Measurements from ENCODE around the gene PPP4R1. TPM values are rescaled to one million over a fixed set of nuclear protein-coding genes. Genes with fewer than 3 reads are reported as not detected.

PPP4R1 gene
- total RNA-seq, 3 donors from 2014 or later: 79.6 to 109 (median 81.3) TPM

DNA sequence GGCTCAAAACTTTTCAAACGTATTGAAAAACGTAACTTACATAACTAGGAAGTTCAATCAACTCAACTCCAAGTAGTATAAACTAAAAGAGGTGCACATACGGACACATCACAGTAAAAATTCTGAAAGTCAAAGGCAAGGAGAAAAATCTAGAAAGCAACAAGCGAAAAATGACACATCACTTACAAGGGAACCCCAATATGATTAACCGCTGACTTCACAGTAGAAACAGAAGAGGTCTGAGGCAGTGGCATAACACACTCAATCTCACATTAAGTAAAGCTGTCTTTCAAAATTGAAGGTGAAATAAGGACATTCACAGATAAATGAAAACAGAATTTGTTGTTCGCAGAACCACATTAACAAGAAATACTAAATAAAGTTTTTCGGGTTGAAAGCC is 32.7 kb downstream of the PPP4R1 start:
- TF ChIP-seq, protein P1, sequence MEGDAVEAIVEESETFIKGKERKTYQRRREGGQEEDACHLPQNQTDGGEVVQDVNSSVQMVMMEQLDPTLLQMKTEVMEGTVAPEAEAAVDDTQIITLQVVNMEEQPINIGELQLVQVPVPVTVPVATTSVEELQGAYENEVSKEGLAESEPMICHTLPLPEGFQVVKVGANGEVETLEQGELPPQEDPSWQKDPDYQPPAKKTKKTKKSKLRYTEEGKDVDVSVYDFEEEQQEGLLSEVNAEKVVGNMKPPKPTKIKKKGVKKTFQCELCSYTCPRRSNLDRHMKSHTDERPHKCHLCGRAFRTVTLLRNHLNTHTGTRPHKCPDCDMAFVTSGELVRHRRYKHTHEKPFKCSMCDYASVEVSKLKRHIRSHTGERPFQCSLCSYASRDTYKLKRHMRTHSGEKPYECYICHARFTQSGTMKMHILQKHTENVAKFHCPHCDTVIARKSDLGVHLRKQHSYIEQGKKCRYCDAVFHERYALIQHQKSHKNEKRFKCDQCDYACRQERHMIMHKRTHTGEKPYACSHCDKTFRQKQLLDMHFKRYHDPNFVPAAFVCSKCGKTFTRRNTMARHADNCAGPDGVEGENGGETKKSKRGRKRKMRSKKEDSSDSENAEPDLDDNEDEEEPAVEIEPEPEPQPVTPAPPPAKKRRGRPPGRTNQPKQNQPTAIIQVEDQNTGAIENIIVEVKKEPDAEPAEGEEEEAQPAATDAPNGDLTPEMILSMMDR (IDR thresholded peaks at IDR 0.05): no peak
- Histone ChIP-seq H3K4me1 (ENCODE audit: low read depth) (no peaks in the 10 kb centered on the region), H3K4me3 (no peak overlapping the region), H3K36me3 (ENCODE audit: low read depth) (no peaks in the 10 kb centered on the region), H3K9me3 (no peaks in the 10 kb centered on the region)
- DNase-seq (no peak), ATAC-seq (no peak)
- intact Hi-C loops (cut with DNase I, micrococcal nuclease): no loop called here

DNA sequence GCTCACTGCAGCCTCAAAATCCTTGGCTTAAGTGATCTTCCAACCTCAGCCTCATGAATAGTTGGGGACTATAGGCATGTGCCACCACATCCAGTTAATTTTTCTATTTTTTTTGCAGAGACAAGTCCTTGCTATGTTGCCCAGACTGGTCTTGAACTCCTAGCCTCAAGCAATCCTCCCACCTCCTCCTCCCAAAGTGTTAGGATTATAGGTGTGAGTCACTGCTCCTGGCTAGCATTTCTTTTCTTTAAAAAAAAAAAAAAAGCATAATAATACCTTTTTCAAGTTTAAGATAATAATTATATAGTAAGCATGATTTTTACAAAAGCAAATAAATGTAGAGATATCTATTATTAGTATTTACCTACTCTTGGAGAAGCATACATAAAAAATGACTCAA is 36.1 kb downstream of the PPP4R1 start:
- ATAC-seq (no peak), DNase-seq (no peak)
- intact Hi-C loops (cut with DNase I, micrococcal nuclease): no loop called here
- TF ChIP-seq, protein P1 (IDR thresholded peaks at IDR 0.05): no peak
- H3K4me3 ChIP-seq: no peak overlapping the region
- H3K36me3 ChIP-seq (ENCODE audit: low read depth): no peaks in the 10 kb centered on the region
- no peaks in the 10 kb centered on the region for H3K9me3 ChIP-seq
- H3K4me1 ChIP-seq (ENCODE audit: low read depth): peaks cover 8% of the 10 kb centered on the region

DNA sequence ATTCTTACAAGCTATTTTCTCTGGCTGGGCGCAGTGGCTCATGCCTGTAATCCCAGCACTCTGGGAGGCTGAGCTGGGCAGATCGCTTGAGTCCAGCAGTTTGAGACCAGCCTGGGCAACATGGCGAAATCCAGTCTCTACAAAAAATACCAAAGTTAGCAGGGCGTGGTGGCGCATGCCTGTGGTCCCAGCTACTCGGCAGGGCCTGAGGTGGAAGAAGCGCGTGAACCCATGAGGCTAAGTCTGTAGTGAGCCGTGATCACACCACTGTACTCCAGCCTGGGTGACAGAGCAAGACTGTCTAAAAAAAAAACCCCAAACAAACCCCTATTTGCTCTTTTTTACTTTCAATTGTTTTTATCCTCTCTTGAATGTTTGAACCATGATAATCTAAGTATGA is 37.0 kb downstream of the PPP4R1 start:
- no peaks in the 10 kb centered on the region for H3K36me3 ChIP-seq (ENCODE audit: low read depth)
- no peak for ATAC-seq
- intact Hi-C loops (cut with DNase I, micrococcal nuclease): no loop called here
- DNase-seq: no peak
- H3K9me3 ChIP-seq: no peaks in the 10 kb centered on the region
- H3K4me3 ChIP-seq: no peak overlapping the region
- H3K4me1 ChIP-seq (ENCODE audit: low read depth): peaks cover 8% of the 10 kb centered on the region
- TF ChIP-seq, protein P1 (IDR thresholded peaks at IDR 0.05): no peak

DNA sequence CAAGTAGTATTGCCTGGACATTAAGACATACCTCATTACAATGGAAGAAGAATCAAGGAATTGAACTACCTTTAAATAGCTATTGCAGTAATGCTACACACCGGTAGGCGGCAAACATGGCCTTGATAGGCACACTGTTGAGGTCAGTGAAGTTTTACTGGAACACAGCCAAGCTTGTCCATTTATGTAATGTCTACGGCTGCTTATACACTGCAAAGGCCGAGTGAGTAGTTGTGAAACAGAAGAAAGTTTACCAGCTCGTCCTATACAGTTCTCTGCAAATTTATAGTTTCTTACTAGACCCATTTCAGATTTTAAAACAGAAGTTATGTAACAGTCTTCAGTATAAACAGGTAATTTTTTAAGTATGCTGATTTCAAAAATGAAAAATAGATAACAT is 38.8 kb downstream of the PPP4R1 start:
- H3K36me3 ChIP-seq (ENCODE audit: low read depth): no peaks in the 10 kb centered on the region
- intact Hi-C loops (cut with DNase I, micrococcal nuclease): no loop called here

DNA sequence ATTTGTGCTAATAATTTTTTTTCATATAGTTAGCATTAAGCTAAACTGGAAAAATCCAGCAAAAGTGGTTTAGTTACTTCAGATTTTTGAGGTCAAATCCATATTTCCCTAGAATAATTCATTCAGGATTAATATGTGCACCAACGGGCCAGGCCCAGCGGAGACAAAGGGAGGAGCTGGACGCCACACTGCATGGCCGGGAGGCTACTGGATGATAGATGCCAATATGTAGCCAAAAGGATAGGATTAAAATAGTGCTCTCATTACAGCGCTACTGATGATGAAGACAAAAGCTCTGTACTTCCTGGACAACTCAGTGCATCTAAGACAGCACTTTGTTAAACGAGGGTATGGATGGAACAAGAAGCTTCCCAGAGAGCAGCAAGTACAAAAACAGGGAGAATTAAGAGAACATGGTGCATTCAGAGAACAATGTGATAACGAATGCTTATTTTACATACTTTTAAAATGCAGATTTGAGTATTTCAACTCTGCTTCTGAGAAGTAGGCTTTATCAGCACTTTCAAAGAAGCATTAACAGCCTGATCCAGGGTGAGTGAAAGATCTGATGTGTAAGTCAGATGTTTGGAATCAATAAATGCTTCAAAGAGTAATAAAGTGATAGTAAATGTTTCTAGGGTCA is 39.8 kb downstream of the PPP4R1 start:
- Histone ChIP-seq H3K36me3 (ENCODE audit: low read depth) (no peaks in the 10 kb centered on the region), H3K9me3 (no peaks in the 10 kb centered on the region), H3K4me1 (ENCODE audit: low read depth) (peaks cover 12% of the 10 kb centered on the region), H3K4me3 (no peak overlapping the region)
- TF ChIP-seq, protein P1 (IDR thresholded peaks at IDR 0.05): no peak
- DNase-seq: no peak
- intact Hi-C loops (cut with DNase I, micrococcal nuclease): no loop called here
- ATAC-seq: no peak

More for the DNA sequence above, 38.8 kb downstream of the PPP4R1 start:
- DNase-seq (peak in 2 of 3 donors; percentile 48 to 94), ATAC-seq (peak; percentile 97)
- H3K4me3 ChIP-seq: no peak overlapping the region
- H3K4me1 ChIP-seq (ENCODE audit: low read depth): peaks cover 8% of the 10 kb centered on the region
- TF ChIP-seq, protein P1 (IDR thresholded peaks at IDR 0.05): peak; percentile 57
- H3K9me3 ChIP-seq: no peaks in the 10 kb centered on the region

All from mucosa of descending colon (tissue), 3 donors.